DND-41 (cell line): Measurements from ENCODE around the gene ILDR2.

Source experiments
- ATAC-seq: fragments of 200-7000 bp; cut with Tn5 transposase; 3 replicates; pipeline ENCODE4 v1.9.1; 2021; ENCODE audit warnings: low read depth; ENCODE audit not compliant: insufficient read depth
- DNase-seq: peaks from one replicate; pipeline ENCODE4 v3.0.0-alpha.2; 2020
- H2AFZ ChIP-seq: 2 replicates; pipeline ENCODE4 v1.6.0; 2012; ENCODE audit warnings: low read depth, low read length
- H3K27ac ChIP-seq: 2 replicates; pipeline ENCODE4 v1.5.1; 2012; ENCODE audit warnings: low read length, inconsistent platforms
- H3K27me3 ChIP-seq: fragments of 200-600 bp; sonication (generic); 2 replicates; pipeline ENCODE4 v1.6.0; 2012; ENCODE audit warnings: low read length, mild to moderate bottlenecking, inconsistent platforms; ENCODE audit not compliant: insufficient read depth, poor library complexity
- H3K36me3 ChIP-seq: 2 replicates; pipeline ENCODE4 v1.5.1; 2012; ENCODE audit warnings: low read length, inconsistent platforms; ENCODE audit not compliant: insufficient read depth
- H3K4me1 ChIP-seq: 2 replicates; pipeline ENCODE4 v1.5.1; 2012; ENCODE audit warnings: mild to moderate bottlenecking, low read length; ENCODE audit not compliant: insufficient read depth
- H3K4me2 ChIP-seq: 2 replicates; pipeline ENCODE4 v1.6.0; 2012; ENCODE audit warnings: mild to moderate bottlenecking, moderate library complexity, low read length, inconsistent platforms; ENCODE audit not compliant: insufficient read depth
- H3K4me3 ChIP-seq, 2 experiments: fragments of 200-600 bp in 1 of 2; shearing (Covaris generic) in 1 of 2; 2 replicates each; pipeline ENCODE4 v1.5.1; 2012 to 2016; ENCODE audit warnings: inconsistent platforms in 2 of 2, low read length in 2 of 2, mild to moderate bottlenecking in 2 of 2, low read depth in 1 of 2, moderate library complexity in 1 of 2
- H3K79me2 ChIP-seq: 2 replicates; pipeline ENCODE4 v1.6.0; 2012; ENCODE audit warnings: low read length, inconsistent platforms; ENCODE audit not compliant: insufficient read depth
- H3K9ac ChIP-seq: 2 replicates; pipeline ENCODE4 v1.6.0; 2012; ENCODE audit warnings: low read depth, mild to moderate bottlenecking, inconsistent platforms, low read length, moderate library complexity
- H3K9me3 ChIP-seq: 2 replicates; pipeline ENCODE4 v1.5.1; 2012; ENCODE audit warnings: low read length, moderate library complexity, mild to moderate bottlenecking, inconsistent platforms; ENCODE audit not compliant: insufficient read depth, severe bottlenecking
- H4K20me1 ChIP-seq: 2 replicates; pipeline ENCODE4 v1.6.0; 2012; ENCODE audit warnings: low read length; ENCODE audit not compliant: insufficient read depth
- EZH2 ChIP-seq: IDR thresholded peaks from 3 replicates; pipeline ENCODE4 v1.6.1; 2012; ENCODE audit warnings: borderline replicate concordance, low read depth, mild to moderate bottlenecking, moderate library complexity, low read length, inconsistent platforms; ENCODE audit not compliant: severe bottlenecking
- TF ChIP-seq, protein P1 (sequence below): IDR thresholded peaks from 2 replicates; pipeline ENCODE4 v1.5.1; 2012; ENCODE audit warnings: borderline replicate concordance, low read length, moderate library complexity, mild to moderate bottlenecking; ENCODE audit not compliant: poor library complexity, severe bottlenecking; ENCODE audit errors: extremely low read depth

The ILDR2 gene

DNA sequence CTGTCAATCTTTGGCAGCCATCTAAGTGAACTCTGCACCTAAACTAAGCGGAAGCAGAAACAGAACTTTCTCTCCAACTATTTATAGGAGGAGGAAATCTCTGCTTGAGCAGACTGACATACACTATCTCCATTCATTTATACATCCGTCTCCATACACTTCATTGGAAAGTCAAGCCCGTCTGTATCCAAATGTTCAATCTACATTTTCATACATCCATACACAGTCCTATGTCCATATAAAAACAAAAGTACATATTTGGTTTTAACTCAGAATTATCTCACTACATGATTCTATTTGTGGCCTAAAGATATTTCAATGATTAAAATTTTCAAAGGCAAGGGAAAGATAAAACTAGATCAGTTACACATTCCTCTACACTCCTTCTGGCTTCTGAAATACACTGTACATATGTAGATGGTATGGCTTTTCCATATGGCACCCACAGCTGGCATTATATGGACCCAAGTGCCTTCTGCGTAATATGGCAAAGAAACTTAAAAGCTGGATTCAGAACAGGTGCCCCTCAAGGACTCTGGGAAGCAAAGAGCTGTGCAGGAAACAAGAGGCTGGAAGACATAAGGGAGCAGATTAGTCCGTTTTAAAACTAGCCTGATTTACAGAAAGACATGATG, 35.5 kb downstream of the ILDR2 start:
- Histone ChIP-seq H3K4me2 (no peak overlapping the region), H3K4me1 (peaks cover 15% of the 10 kb centered on the region), H3K9ac (no peak overlapping the region), H3K36me3 (0 out of 2 replicates have a peak, but pooled peaks cover 16% of the 10 kb centered on the region), H3K27me3 (no peaks in the 10 kb centered on the region), H3K4me3 (no peak overlapping the region), H3K9me3 (no peaks in the 10 kb centered on the region), H2AFZ (no peak overlapping the region), H3K27ac (no peak overlapping the region), H4K20me1 (no peaks in the 10 kb centered on the region), H3K79me2 (no peaks in the 10 kb centered on the region)
- DNase-seq (no peak), ATAC-seq (no peak)
- TF ChIP-seq EZH2: no peak
- TF ChIP-seq, protein P1, sequence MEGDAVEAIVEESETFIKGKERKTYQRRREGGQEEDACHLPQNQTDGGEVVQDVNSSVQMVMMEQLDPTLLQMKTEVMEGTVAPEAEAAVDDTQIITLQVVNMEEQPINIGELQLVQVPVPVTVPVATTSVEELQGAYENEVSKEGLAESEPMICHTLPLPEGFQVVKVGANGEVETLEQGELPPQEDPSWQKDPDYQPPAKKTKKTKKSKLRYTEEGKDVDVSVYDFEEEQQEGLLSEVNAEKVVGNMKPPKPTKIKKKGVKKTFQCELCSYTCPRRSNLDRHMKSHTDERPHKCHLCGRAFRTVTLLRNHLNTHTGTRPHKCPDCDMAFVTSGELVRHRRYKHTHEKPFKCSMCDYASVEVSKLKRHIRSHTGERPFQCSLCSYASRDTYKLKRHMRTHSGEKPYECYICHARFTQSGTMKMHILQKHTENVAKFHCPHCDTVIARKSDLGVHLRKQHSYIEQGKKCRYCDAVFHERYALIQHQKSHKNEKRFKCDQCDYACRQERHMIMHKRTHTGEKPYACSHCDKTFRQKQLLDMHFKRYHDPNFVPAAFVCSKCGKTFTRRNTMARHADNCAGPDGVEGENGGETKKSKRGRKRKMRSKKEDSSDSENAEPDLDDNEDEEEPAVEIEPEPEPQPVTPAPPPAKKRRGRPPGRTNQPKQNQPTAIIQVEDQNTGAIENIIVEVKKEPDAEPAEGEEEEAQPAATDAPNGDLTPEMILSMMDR: no peak

DNA sequence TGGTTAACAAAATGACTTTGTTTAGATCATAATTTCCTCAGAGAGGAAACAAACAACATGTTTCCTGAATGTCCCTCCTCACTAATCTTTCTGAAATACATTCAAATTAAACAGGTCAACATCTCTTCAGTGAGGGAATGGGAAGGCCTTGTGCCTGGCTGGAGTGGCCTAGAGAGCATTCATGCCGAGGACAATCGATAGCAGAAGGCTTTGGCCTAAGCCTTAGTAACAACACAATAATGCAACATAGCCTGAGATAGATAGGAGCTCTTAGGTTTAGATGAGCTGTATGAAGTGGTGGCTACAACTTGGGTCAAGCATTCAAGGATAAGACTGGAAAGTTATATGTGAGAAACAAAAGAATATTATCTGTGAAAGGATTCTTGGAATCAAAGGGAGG, 37.4 kb downstream of the ILDR2 start:
- Histone ChIP-seq H3K9ac (no peak overlapping the region), H3K27ac (no peak overlapping the region), H3K9me3 (no peaks in the 10 kb centered on the region), H4K20me1 (no peaks in the 10 kb centered on the region), H3K27me3 (no peaks in the 10 kb centered on the region), H3K36me3 (0 out of 2 replicates have a peak, but pooled peaks cover 16% of the 10 kb centered on the region), H3K4me1 (no peaks in the 10 kb centered on the region), H3K4me3 (no peak overlapping the region), H3K4me2 (no peak overlapping the region), H3K79me2 (no peaks in the 10 kb centered on the region), H2AFZ (no peak overlapping the region)
- DNase-seq: no peak
- ATAC-seq: no peak
- no peak for TF ChIP-seq EZH2
- TF ChIP-seq, protein P1: no peak

DNA sequence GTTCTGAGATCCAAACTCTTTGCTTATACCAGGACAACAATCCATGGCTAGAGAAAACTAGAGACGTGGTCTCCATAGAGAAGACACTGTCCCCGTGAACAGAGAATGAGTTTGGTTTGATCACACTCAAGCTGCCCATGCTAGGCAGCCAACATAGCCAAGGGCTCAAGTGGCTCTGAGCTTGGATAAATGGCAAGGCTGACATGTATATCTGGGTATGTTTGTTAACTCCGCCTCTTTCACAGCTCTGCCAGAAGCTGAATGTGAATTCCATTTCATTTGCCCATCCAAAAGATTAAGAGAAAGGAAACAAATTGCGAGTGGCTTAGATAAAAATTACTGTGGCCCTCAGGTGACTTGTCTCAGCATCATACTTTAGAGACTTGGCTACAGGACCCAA, 38.0 kb downstream of the ILDR2 start:
- no peaks in the 10 kb centered on the region for H3K27me3 ChIP-seq
- no peaks in the 10 kb centered on the region for H4K20me1 ChIP-seq
- no peak for DNase-seq
- no peak overlapping the region for H3K27ac ChIP-seq
- no peaks in the 10 kb centered on the region for H3K79me2 ChIP-seq
- H3K36me3 ChIP-seq: 0 out of 2 replicates have a peak, but pooled peaks cover 16% of the 10 kb centered on the region
- no peaks in the 10 kb centered on the region for H3K9me3 ChIP-seq
- H3K9ac ChIP-seq: no peak overlapping the region
- TF ChIP-seq, protein P1: no peak
- TF ChIP-seq EZH2: no peak
- H3K4me2 ChIP-seq: no peak overlapping the region
- no peaks in the 10 kb centered on the region for H3K4me1 ChIP-seq
- no peak for ATAC-seq
- H3K4me3 ChIP-seq: no peak overlapping the region
- H2AFZ ChIP-seq: no peak overlapping the region

DNA sequence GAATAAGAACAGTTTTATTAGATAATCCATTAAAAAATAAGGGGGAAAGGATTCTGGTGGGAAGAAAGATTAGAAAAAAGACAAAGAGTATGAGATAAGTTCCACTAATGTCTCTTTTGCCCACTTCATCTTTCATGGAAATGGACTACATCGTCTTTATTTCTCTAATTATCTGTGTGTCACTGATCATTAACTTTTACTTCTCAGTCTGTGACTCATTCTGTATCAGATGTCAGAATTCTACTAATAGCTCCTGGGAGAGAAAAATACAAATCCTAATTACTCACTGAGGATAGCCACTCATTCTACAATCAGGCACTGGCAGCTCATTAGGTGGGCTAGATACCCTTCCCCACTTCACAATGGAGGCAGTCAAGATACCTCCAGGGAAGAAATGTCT, 41.7 kb downstream of the ILDR2 start:
- no peaks in the 10 kb centered on the region for H3K27me3 ChIP-seq
- no peaks in the 10 kb centered on the region for H4K20me1 ChIP-seq
- H3K4me1 ChIP-seq: no peaks in the 10 kb centered on the region
- no peak for DNase-seq
- no peaks in the 10 kb centered on the region for H3K9me3 ChIP-seq
- no peak for ATAC-seq
- H3K36me3 ChIP-seq: 0 out of 2 replicates have a peak, but pooled peaks cover 16% of the 10 kb centered on the region
- H3K9ac ChIP-seq: no peak overlapping the region
- no peak overlapping the region for H3K4me3 ChIP-seq
- no peak overlapping the region for H3K4me2 ChIP-seq
- no peaks in the 10 kb centered on the region for H3K79me2 ChIP-seq
- TF ChIP-seq, protein P1: no peak
- no peak for TF ChIP-seq EZH2
- H2AFZ ChIP-seq: no peak overlapping the region
- H3K27ac ChIP-seq: no peak overlapping the region
